ENCODE data around the gene NEK7.
"Not testable (repeated sequence)": the region's sequence is repeated elsewhere in the genome, so short reads cannot be mapped to it uniquely, and the experiment has no call there.

Gene NEK7

DNA sequence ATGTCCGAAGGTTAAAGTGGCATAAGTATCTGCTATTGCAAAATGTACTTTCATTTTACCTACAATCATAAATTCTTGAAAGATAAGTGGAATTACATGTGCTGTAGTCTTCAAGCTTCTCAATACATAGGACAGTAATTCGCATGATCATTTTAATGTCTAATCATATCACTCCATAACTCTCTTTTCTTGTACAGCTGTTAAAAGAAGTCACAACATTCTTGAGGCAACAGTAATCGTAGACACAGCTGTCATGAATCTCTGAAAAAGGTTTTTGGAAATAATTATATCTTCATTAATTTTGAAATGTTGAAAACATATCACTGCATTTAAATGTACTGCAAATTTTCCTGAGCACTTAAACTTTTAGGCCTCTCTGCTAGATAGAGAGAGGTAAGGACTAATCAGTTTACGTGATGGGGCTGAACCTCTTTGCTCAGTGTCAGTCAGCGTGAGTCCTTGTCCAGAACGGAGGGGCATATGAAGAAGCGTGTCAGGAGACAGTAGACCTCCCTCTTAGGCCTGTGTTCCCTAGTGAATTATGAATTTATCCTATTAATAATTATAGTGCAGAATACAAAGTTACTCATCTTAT lies 133.4 kb downstream of the NEK7 start:
- no peak for DNase-seq (ENCODE audit: low read depth, low spot score)

DNA sequence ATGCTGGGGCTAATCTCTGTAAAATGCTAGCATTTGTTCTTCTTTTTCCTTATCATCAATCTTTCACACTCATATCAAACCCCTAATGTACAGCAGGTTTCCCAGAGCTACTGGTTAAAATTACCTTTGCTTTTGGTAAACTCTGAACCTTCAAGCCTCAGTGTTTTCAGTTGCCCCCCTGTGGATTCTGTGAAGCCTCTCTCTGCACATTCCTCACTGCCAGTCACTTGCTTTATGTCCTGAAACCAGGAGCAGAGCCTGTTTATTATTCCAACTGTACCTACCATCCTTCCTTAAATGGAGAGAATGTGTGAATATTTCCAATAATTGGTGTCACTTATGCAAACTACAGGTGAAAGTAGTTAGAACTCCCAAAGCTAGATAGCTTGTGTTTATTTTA lies 134.2 kb downstream of the NEK7 start:
- no peak for DNase-seq (ENCODE audit: low read depth, low spot score)

DNA sequence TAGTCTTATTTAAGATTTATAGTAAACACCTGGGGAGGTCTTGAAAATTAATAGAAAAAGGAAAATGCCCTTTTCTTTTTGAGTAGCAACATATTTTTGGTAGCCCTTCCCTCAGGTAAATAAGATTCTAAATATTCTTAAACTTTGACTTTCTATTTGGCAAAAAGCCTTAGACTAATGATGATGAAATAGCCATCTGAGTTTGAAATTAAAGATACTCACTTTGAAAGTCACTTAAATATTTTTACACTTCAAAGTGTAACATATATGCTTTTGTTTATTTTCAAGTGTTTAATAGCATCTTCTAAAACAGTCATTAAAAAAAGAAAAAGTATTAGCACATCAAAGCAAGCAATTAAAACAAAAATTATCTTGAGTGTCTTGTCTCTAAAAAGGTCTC lies 135.1 kb downstream of the NEK7 start:
- DNase-seq (ENCODE audit: low read depth, low spot score): no peak

DNA sequence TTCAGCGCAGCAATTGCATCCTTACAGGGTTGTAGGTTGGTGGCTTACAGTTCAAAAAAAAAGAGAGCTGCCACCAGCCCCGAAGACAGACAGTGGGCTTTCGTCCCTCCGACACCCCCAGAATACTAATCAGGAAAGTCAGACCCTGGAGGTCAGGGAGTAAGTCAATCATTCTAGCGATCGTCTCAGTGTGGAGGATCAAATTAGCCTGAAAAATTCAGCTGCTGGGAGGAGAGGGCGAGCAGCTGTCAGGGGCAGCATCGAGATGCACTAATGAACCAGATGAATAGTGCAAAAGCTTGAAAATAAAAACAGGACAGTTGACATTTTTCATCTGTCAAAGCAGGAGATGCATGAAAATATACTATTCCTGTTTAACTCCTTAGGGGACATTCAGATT lies 138.4 kb downstream of the NEK7 start:
- DNase-seq (ENCODE audit: low read depth, low spot score): no peak

DNA sequence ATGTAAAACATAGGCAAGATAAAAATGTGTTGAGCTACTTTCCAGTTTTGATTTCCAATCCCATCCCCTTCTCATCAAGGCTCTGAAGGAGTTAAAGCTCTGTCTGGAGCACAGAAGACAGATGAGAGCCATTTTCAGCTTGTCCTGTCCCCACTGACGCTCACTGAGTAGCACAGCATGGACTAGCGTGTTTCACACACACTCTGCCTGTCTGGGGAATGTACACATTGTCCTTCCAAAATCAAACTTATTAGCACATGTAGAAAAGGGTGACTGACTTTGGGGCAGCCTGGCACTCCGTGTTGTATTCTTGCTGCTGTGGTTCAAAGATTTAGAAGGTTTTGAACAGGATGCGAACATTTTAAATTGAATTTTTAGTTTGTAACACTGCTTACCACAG lies 139.2 kb downstream of the NEK7 start:
- DNase-seq (ENCODE audit: low read depth, low spot score): no peak

DNA sequence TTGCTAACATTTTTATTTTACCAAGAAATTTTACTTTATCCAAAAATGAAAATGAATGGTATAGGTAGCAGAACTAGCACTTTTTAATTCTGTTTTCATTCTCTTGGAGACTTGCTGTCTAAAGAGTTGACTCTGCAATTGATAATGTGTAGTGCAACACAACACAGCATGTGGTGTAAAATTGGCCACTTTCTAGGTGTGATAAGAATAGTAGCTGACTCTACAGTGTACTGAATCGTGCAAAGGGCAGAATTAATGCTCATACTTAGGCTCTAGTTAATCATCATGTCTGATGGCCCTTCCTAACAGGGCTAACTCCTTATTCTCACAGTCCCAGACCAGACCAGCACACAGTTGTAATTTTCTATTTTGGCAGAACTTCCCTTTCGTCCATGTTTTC lies 140.5 kb downstream of the NEK7 start:
- no peak for DNase-seq (ENCODE audit: low read depth, low spot score)

DNA sequence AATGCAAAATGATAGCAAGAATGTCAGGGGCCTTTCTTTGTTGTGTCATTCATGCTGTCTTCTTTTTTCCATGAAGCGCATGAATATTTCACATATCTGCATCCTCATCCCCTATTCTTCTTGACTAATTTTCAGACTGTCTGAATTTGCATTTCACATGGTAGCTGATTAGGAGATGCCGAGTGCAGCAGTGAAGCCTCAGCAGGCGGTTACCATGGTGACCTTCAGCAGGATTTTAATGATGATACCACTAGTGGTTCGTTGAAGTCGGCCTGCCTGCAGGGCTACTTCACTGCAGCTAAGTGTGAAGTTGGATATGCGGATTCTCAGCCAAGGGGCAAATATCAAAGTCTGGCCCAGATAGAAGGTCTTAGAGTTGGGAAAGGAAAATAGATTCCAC lies 141.8 kb downstream of the NEK7 start:
- no peak for DNase-seq (ENCODE audit: low read depth, low spot score)

DNA sequence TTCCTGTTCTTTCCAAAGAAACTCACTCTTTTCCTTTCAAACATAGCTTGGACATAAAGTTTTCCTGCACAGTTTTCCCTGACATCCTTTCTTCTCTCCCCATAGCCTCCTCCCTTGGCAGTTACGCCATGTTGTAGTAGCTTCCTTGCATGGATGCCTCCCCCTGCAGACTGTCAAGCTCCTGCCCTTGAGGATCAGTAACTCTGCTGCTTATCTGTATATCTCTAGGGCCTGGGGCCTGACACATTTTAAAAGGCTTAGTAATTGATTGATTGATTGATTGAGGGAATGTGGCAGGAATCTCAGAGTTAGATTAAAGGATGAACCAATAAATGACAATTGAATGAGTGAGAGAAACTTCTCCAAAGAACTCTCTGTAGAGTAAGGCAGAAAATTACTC lies 143.7 kb downstream of the NEK7 start:
- no peak for DNase-seq (ENCODE audit: low read depth, low spot score)

DNA sequence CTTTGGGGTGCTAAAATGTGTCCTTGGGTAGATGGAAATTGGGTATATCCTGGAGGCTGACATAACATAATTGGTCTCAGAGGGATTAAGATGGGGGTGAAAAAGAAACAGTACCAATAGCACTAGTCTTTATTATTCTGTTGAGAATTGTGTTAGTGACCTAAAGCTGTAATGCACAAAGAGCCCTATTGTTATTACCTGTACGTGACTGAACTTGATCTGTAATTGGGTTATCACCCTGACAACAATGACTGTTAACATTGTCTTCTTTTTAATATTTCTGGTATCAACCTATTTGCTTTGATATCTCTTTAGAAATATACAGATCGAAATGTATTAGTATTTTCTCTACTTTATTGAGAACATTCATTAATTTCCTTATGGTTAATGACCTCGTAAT lies 147.6 kb downstream of the NEK7 start:
- DNase-seq (ENCODE audit: low read depth, low spot score): no peak

DNA sequence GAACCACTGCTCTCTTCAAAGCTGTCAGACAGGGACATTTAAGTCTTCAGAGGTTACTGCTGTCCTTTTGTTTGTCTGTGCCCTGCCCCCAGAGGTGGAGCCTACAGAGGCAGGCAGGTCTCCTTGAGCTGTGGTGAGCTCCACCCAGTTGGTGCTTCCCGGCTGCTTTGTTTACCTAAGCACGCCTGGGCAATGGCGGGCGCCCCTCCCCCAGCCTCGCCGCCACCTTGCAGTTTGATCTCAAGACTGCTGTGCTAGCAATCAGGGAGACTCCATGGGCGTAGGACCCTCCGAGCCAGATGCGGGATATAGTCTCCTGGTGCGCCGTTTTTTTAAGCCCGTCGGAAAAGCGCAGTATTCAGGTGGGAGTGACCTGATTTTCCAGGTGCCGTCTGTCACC lies 158.0 kb downstream of the NEK7 start:
- not testable (repeated sequence) for DNase-seq (ENCODE audit: low read depth, low spot score)

DNA sequence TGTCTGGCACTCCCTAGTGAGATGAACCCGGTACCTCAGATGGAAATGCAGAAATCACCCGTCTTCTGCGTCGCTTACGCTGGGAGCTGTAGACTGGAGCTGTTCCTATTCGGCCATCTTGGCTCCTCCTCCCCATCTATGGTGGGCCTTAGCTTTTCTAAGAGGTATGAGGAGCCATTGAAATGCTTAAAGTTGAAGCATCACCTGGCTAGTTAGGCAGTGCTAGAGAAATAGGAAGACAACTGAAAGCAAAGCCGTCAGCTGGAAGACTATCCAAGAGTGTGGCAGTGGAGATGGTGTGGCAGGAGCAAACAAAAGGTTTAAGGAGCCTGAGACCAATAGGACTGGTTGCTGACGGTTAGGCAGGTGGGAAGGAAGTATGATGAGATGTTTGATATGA lies 158.5 kb downstream of the NEK7 start:
- not testable (repeated sequence) for DNase-seq (ENCODE audit: low read depth, low spot score)

DNA sequence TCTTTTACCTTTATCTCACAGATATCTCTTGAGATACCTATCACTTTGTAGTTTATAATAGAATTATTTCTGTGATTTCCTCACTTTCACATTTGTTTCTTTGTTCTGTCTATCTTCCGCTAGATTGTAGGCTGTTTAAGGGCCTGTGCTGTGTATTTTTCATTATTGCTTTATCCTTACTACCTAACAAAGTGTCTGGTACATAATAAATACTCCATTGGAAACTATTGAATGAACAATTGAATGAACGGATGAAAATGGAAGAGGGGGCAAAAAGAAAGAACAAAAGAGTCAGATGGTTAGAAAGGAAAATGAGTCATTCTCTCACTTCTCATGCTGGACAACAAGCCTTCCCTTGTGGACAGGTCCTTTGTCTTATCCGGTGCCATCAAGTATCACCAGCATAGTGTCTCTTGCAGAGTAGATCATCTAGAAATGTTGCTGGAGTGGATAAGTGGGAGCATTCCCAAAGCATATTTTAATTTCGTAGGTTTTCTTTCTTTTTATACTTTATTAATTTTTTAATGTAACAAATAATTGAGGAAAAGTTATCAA lies 159.8 kb downstream of the NEK7 start:
- DNase-seq (ENCODE audit: low read depth, low spot score): no peak

DNA sequence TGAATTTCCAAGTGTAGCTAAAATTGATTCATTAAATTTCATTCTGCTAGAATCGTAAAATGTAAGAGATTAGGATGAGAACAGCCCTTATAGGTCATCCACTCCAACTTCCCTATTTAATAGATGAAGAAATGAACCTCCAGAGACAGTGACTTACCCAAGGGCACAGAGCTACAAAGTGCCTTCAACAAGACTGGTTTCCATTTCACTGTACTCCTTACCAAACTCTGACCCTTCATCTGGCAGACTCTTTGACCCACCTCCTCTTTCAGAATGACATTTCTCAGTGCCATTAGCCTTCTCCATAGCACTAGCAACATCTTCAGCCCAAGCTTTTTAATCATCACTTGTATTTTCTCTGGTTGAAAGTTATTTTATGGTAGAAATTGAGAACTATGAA lies 161.3 kb downstream of the NEK7 start:
- no peak for DNase-seq (ENCODE audit: low read depth, low spot score)

DNA sequence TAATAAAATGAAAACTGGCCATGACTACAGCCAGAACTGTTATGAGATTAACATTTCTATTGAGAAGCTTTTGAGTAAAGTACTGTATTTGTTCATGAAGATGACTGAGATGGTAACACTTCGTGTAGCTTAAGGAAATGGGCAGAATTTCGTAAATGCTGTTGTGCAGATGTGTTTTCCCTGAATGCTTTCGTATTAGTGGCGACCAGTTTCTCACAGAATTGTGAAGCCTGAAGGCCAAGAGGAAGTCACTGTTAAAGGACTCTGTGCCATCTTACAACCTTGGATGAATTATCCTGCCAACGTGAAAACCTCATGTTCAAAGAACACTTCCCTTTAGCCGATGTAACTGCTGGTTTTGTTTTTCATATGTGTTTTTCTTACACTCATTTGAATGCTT lies 164.0 kb downstream of the NEK7 start:
- no peak for DNase-seq (ENCODE audit: low read depth, low spot score)

DNA sequence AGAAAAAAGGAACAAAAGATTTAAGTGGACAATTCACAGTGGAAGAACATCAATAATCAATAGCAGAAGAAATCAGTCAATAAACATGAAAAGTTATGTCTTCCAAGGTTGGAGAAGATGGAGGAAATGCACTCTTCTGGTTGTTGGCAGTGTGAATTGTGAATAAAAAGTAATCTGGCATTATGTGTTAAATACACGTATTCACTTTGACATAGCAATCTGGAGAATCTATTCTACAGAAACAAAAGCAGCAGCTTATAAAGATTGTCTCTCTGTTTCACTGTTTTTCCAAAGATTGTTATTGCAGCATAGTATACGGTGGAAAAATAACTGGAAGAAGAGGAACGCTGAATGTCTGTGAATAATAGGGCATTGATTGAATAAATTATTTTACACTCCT lies 169.4 kb downstream of the NEK7 start:
- no peak for DNase-seq (ENCODE audit: low read depth, low spot score)

DNA sequence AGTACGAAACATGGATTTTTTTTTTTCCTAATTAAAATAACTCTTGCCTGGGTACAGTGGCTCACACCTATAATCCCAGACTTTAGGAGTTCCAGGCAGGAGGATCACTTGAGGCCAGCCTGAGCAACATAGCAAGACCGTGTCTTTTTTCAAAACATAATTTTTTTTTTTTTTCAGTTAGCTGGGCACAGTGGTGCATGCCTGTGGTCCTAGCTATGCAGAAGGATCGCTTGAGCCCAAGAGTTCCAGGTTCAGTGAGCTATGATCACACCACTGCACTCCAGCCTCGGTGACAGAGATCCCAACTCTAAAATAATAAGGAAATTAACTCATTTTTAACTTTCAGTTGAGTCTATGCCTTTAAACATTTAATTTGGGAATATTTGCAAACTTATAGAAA lies 170.1 kb downstream of the NEK7 start:
- no peak for DNase-seq (ENCODE audit: low read depth, low spot score)

DNA sequence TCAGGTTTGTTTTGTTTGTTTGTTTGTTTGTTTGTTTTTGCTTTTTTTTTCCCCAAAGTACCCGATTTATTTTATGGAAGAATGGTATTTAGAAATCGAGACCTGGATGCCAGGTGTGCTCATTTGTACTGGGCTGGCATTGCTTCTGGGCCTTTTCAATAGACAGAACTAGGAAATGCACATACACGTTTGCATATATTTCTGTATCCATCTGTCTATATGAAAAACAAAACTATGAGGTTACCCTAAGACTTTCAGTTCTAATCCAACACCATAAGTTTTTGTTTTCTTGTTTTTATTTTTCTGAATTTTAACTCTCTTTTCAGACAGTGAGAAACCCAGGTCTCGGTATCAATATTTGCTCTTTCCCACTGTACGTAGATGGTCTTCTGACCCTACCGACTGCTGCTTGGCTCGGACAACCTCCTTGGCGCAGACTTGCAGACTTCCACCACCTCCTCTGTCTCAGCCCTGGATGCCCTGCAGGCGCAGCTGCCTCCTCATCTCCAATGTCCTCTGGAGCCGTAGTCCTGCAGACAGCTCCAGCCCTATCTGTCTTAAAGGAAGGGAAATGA lies 171.7 kb downstream of the NEK7 start:
- DNase-seq (ENCODE audit: low read depth, low spot score): no peak

DNA sequence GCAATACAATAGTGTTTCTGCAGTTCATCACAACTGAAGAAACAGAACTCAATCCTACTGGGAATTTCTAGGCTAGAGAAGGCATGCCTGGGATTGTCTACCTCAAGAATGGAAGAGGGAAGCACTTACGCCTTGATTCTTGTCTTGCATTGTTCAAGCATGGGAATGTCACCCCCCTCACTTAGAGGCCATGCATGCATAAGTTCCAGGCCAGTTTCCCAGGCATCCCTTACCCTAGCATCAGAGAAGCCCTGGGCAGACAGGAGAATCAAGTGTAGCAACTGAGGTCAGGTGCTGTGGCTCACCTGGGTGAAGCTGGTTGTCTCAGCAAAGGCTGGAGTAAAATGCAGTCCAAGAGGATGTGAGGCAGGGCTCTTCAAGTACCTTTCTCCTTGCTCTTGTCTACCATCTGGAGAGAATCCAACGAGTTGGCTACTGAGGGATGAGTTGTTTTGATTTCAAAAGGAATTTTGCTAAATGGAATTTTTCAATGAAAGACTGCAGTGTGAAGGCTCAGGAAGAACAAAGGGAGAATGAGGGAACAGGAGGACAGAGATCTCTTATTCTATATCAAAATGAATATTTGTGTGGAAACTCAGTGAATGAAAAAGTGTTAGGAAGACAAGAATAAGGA lies 174.3 kb downstream of the NEK7 start:
- DNase-seq (ENCODE audit: low read depth, low spot score): no peak

DNA sequence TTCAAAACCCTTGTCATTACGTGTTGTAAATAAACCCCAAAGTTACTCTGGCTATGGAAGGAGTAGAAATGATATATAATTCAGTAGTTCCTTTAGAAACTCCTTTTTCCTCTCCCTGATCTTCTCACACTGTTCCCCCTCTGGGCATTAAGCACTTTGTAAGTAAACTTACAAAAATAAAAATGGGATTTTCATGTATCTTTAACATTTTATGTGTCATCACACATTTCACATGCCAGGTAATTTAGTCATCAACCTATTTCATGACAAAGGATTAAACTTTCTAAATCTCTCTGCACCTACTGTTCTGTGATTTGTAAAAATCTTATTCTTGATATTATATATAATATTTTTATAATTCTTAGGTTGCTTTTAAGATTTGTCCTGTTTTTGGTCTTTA lies 176.9 kb downstream of the NEK7 start:
- no peak for DNase-seq (ENCODE audit: low read depth, low spot score)

DNA sequence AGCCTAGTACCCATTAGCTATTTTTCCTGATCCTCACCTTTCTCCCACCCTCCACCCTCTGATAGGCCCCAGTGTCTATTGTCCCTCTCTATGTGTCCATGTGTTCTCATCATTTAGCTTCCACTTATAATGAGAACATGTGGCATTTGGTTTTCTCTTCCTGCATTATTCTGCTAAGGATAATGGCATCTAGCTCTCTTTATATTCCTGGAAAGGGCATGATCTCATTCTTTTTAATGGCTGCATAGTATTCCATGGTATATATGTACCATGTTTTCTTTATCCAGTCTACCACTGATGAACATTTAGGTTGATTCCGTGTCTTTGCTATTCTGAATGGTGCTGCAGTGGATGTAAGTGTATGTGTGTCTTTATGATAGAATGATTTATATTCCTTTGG lies 178.9 kb downstream of the NEK7 start:
- no peak for DNase-seq (ENCODE audit: low read depth, low spot score)

DNA sequence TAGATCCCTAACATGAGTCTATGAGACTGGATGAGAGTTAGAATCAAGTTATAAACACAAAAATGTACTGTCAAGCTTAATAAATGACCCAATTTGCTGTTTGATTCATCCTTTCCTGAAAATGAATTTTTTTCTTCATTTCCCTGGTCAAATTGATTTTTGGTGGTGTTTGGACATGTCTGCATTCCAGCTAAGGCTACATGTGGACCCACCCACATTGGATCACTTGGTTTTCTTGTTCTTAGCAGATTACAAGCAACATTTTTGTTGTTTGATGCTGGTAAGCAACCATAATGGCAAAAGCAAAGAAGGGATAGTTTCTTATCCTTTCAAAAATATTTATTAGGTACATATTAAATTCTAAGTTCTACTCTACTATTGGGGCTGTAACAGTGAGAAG lies 181.1 kb downstream of the NEK7 start:
- no peak for DNase-seq (ENCODE audit: low read depth, low spot score)

DNA sequence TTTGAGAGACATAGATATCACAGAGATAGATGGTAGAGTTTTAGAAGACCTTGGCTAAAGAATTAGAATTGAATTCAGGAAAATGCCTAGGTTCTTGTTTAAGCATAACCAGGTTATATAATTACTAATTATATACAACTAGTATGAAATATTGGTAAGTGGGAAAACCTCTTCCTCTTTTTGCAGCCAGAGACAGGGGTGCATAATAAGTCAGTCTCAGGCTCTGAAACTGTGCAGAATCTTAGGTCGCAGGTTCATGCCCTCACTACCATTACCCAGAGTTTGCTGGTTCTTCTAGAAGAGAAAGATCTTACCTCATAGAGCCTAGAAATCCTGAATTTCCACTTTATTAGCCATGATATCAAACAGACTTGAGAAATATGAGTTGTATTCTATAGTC lies 183.3 kb downstream of the NEK7 start:
- DNase-seq (ENCODE audit: low read depth, low spot score): no peak

DNA sequence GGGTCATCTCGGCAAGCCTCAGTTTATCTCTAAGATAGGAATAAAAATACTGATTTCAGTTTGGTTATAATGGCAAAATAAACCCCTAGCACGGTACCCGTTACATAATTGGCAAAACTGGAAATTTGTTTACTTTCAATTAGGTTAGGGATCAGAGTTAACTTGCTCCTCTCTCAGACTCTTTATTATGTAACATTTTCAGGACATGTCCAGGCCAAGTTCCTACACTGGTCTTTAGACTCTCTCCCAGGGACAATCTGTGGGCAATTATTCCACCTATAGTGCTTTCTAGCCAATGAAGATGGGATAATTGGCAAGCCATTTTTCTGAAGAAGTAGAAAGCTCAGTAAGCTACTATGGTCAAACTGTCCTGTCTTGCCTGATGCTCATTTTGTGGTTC lies 189.4 kb downstream of the NEK7 start:
- no peak for DNase-seq (ENCODE audit: low read depth, low spot score)

All from activated naive CD8-positive, alpha-beta T cell treated with anti-CD3 and anti-CD28 coated beads, Interleukin-2, amount 50 U/mL, for 16 hours (primary cell).